Amygdala (tissue), 56 donors: ENCODE data around the gene TTYH1.
"Not testable (repeated sequence)": the region's sequence is repeated elsewhere in the genome, so short reads cannot be mapped to it uniquely, and the experiment has no call there.

ENCODE experiments used
- DNase-seq, 56 donors: peaks; one replicate each; lab custom pipeline; 2025; lab: John Stamatoyannopoulos, UW

Gene TTYH1

GRCh38 chr19:54436031-54436523 lies 20.8 kb downstream of the TTYH1 start:
- peak in 30 of 56 donors; percentile 12 to 81 (median 48) for DNase-seq

DNA sequence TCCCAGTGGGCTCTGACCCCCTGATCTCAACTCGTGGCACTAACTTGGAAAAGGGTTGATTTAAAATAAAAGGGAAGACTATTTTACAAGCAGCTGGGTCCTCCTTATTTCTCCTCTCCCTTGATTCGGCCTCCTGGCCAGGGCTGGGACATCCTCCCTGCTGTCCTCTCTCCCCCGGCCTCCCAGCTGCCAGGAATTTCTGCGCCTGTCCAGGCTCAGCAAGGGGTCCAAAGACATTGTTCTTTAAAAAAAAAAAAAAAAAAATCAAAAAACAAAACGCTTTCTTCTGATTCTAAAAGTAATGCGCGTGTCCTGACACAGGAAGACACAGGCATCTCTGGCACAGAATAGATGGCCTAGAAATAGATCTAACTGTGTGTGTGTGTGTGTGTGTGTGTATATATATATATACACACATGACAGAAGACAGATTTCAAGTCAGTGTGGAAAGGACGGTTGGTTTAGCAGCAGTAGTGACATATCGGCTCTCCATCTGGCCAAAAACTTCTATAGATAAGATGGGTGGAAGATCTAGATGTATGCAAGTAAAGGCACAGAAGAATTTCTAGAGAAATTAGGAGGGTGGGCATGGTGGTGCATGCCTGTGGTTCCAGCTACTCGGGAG lies 21.5 kb downstream of the TTYH1 start:
- no peak for DNase-seq

DNA sequence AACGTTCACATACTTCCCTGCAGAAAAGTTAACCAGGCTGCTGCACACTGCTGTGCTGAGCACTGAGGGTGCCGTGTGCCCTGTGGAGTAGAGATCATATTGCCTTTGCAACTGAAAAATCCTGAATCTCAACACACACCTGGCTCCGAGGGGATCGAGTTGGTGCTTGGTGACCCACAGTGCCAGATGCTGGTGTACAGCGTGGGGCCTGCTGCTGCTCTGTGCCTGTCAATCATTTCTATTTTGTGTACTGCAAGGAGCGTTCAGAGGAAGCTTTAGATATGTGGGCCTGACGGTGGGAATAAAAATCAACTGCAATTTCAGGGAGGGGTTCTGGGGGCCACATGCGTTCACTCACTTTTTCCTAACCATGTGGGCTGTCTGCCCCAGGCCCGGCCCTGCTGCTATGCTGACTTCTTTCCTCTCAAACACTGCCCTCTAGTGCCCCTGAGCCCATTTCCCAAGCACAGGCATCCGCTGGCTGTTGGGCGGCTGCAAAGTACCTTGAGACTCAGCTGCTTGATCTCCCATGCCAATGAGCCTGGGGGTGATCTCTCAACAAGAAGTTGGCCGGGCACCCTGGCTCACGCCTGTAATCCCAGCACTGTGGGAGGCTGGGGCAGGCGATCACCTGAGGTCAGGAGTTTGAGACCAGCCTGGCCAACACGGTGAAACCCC lies 24.0 kb downstream of the TTYH1 start:
- DNase-seq = peak in 47 of 56 donors; percentile 18 to 86 (median 56)

DNA sequence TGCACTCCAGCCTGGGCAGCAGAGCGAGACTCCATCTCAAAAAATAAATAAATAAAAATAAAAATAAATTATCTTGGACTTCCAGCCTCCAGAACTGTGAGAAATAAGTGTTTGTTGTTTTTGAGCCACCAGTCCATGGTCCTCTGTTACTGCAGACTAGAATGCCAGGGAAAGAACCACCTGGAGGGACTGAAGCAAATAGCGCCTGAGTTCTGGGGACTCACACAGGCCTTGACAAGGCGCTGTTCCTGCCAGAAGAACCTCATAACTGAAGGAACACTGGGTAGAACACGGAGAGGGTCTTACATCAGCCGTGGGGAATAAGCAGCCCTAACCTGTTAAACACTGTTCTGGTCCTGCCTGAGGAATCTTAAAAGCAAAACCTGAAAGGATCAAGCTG lies 25.4 kb downstream of the TTYH1 start:
- DNase-seq = no peak

GRCh38 chr19:54444737-54445136 lies 29.5 kb downstream of the TTYH1 start:
- no peak for DNase-seq

DNA sequence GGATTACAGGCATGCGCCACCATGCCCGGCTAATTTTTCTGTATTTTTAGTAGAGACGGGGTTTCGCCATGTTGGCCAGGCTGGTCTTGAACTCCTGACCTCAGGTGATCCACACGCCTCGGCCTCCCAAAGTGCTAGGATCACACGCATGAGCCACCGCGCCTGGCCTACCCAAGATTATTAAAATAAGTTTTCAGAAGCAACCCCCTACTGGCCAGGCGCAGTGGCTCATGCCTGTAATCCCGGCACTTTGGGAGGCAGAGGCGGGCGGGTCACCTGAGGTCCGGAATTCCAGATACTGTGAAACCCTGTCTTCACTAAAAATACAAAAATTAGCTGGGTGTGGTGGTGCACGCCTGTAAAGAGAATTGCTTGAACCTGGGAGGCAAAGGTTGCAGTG lies 31.1 kb downstream of the TTYH1 start:
- DNase-seq = not testable (repeated sequence)

- DNase-seq = peak in 24 of 56 donors; percentile 17 to 75 (median 48)
Observed at GRCh38 chr19:54448040-54448773, 32.9 kb downstream of the TTYH1 start.

GRCh38 chr19:54448774-54449700 lies 33.8 kb downstream of the TTYH1 start, which contains the start of gene LENG8:
Gene LENG8 (plus strand): TSS chr19:54449199. CDS start chr19:54451345, 2,146 bp downstream.
- peak; percentile 53 to 99 (median 97) for DNase-seq

DNA sequence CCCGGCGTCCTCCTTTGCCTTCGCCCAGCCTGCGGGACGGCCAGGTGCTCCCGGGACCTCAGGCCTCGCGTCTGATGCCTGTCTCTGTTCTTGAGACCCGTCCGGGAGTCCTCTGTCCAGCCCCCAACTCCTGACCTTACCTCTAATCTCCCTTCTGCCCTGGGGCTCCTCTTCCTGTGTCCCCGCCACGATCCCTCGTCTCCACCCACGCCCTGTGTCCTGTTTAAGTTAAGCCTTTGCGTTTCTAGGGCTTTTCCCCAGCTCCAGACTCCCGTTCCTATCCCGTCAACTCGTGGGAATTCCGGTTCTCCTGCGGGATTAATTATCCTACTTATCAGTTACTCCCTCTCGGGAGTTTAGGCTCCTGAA lies 34.4 kb downstream of the TTYH1 start:
- no peak for DNase-seq

- no peak for DNase-seq
Observed at GRCh38 chr19:54451331-54451871, 36.1 kb downstream of the TTYH1 start.

GRCh38 chr19:54451997-54452396 lies 36.7 kb downstream of the TTYH1 start:
- no peak for DNase-seq

GRCh38 chr19:54452626-54453025 lies 37.4 kb downstream of the TTYH1 start:
- DNase-seq = no peak

DNA sequence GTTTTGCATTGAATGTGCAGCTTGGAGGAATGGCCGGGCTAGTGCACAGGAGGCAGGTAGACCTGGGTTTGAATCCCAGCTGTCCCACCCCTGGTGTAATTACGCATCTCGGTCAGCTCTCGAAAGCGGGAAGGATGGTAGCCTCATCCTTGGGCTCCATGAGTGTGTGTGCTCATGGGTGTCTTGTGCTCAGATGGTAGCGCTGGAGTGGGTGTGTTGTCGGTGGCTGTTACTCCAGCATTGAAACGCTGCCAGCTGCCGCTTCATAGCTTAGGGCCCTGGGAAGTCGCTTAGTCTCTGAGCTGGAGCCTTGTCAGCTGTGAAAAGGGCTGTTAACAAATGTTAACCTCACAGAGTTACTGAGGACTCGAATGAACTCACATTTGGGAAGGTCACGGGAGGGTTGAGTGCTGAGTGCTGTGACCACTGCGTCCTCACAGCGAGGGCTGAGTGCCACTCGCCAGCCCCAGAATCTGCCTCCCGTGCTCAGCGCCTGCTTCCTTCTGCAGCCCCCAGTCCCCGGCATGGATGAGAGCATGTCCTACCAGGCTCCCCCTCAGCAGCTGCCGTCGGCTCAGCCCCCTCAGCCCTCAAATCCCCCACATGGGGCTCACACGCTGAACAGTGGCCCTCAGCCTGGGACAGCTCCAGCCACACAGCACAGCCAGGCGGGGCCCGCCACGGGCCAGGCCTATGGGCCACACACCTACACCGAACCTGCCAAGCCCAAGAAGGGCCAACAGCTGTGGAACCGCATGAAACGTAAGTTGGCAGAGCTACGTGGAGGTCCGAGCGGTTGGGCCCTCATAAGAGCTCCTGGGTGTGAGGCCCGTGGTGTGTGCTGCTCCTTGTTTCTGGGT lies 38.9 kb downstream of the TTYH1 start:
- DNase-seq = peak in 2 of 56 donors; percentile 22 to 41

DNA sequence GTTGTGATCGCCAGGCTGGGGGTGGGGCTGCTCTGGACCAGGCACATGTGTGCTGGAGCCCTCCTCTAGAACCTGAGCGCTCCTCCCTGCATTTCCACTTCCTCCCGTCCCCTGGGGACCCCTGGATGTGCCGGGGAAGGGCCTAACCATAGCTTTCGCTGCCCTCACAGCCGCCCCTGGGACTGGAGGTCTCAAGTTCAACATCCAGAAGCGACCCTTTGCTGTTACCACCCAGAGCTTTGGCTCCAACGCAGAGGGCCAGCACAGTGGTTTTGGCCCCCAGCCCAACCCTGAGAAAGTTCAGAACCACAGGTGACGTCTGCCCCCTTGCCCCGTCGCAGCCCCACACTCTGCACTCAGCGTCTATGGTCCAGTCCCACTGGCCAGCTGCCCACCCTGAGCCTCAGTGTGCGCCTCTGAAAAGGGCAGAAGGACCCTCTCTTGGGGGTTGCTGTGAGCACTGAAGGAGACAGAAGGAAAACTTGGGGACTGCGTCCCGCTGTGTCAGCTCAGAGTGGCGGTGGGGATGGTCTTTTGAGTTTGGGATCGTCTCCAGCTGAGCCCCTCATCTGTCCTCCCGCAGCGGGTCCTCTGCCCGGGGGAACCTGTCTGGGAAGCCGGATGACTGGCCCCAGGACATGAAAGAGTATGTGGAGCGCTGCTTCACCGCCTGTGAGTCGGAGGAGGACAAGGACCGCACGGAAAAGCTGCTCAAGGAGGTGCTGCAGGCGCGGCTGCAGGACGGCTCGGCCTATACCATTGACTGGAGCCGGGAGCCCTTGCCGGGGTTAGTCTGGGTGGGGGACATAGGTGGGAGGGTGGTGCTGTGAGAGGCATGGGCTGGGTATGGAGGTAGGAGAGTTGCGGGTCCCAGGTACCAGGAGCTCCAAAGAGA lies 39.8 kb downstream of the TTYH1 start:
- DNase-seq = no peak

GRCh38 chr19:54455786-54456422 lies 40.6 kb downstream of the TTYH1 start:
- no peak for DNase-seq

GRCh38 chr19:54456423-54457373 lies 41.4 kb downstream of the TTYH1 start:
- no peak for DNase-seq
